Transverse colon (tissue), 4 donors: ENCODE data around the gene BAIAP2.
A peak's percentile ranks its signal among the peaks of the same experiment; 100 is the strongest.

Source experiments
- POLR2A ChIP-seq: fragments of 450-650 bp; IDR thresholded peaks from one replicate; pipeline ENCODE4 v1.6.1; 2016; ENCODE audit warnings: antibody characterized with exemption, mild to moderate bottlenecking, moderate library complexity
- POLR2AphosphoS5 ChIP-seq, 3 donors: sonication (generic); formaldehyde crosslinking; IDR thresholded peaks; one replicate each; pipeline ENCODE4 v1.6.1; 2016; ENCODE audit warnings: antibody characterized with exemption in 3 of 3
- TF ChIP-seq, protein P1 (sequence below), 5 experiments: fragments of 200-600 bp in 3 of 5; fragments of 450-650 bp in 2 of 5; sonication (generic) in 3 of 5; IDR thresholded peaks; 1 replicate in 2 of 5; 2 replicates in 3 of 5; pipeline ENCODE4 v1.5.1; 2016 to 2017; ENCODE audit warnings: antibody characterized with exemption in 5 of 5, inconsistent platforms in 3 of 5, mild to moderate bottlenecking in 2 of 5, moderate library complexity in 1 of 5

DNA sequence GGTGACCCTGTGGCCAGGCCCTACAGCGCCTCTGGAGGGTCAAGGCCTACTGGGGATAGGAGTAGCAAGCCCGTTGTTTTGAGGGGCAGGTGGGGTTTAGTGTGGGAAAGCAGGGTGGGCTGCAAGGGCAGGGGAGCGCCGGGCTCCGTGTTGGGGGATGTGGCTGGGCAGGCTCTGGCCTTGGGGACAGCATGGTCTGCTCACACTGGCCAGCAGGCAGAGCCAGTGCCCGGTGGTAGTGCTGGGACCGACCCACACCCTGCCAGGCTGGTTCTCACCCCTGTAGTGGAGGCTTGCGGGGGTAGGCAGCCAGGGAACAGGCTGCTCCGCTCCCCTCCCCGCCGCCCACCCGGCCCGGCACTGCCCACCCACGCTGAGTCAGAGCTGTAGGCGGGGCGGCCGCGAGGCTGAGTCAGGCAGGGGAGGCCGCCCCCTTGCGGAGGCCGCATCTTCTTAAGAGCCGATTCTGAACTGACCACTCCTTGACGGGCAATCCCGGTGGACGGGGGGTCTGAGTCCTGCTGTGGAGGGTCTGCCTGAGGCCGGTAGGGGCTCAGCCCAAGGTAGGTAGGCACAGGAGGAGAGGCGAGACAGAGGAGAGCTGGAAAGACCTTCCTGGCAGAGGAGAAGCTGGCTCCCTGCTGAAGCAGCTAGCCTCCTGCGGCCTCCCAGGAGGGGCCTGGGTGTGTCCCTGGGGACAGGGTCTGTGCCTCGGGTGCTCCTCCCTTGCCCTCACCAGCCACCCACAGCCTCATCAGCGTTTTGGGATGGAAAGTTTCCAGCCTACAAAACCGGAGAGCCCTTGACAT, 62.4 kb downstream of the BAIAP2 start:
- TF ChIP-seq, protein P1, sequence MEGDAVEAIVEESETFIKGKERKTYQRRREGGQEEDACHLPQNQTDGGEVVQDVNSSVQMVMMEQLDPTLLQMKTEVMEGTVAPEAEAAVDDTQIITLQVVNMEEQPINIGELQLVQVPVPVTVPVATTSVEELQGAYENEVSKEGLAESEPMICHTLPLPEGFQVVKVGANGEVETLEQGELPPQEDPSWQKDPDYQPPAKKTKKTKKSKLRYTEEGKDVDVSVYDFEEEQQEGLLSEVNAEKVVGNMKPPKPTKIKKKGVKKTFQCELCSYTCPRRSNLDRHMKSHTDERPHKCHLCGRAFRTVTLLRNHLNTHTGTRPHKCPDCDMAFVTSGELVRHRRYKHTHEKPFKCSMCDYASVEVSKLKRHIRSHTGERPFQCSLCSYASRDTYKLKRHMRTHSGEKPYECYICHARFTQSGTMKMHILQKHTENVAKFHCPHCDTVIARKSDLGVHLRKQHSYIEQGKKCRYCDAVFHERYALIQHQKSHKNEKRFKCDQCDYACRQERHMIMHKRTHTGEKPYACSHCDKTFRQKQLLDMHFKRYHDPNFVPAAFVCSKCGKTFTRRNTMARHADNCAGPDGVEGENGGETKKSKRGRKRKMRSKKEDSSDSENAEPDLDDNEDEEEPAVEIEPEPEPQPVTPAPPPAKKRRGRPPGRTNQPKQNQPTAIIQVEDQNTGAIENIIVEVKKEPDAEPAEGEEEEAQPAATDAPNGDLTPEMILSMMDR (IDR thresholded peaks at IDR 0.05): peak; percentile 45 to 65 (median 61)
- TF ChIP-seq POLR2A (no peak), POLR2AphosphoS5 (IDR thresholded peaks at IDR 0.05) (no peak)
